ENCODE data around the gene GAREM1.

DNA sequence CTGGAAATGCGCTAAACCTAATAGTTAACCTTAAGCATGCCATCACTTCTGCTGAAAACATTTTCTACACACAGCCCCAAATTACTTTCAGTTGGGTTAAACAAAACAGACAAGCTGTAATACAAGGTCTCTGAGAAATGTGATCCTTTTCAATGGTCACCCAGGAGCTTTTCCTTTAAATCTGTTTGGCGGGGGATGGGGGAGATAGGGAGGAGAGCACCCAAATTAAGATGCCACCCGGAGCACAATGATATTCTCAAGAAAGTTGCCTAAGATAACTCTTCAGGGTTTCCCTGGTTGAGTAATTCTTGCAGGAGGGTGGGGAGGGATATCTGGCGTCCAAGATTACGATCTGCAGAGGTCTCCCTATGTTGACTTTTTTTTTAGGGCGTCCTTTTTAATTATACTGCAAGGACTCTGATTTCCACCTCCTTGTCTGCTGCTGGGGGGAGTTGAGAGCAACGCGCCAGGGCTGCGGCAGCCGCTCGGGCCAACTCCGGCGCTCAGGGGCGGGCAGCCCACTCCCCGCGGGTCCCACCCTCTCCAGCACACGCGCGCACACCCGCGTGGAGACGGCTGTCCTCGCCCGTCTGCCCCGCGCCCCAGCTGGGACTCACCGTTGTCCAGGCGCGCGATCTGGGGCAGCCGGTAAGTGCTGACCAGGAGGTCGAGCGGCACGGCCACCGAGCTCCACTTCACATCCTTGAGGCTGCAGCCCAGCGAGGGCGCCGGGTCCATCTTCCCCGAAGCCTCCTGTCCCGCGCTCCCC is 807 bp downstream of the GAREM1 start:
- TF ChIP-seq POLR2A (IDR thresholded peaks at IDR 0.05; ENCODE audit: control extremely low read depth in 1 of 2, low read depth in 2 of 2, low read length in 2 of 2) (no peak), CTCF (IDR thresholded peaks at IDR 0.05; ENCODE audit: control extremely low read depth in 1 of 3, insufficient read depth in 1 of 3, low read depth in 1 of 3, low read length in 3 of 3) (no peak)

Data from H1 (cell line).